Measurements from ENCODE around the gene IL11. TPM values are rescaled to one million over a fixed set of nuclear protein-coding genes. Genes with fewer than 3 reads are reported as not detected.

IL11 gene
- total RNA-seq, 1 experiment from 2014 or later = 3.9 TPM

GRCh38 chr19:55406826-55407549 is 36.7 kb upstream of the IL11 start:
- H3K9me3 Mint-ChIP-seq = peaks cover 20 to 21% of the 10 kb centered on the region in 2 experiments
- Histone ChIP-seq H3K23me2 (ENCODE audit: insufficient read length, low read depth, low read length, poor library complexity, severe bottlenecking) (peaks cover 6% of the 10 kb centered on the region), H3K18ac (ENCODE audit: insufficient read length, low read depth, low read length) (peak overlapping the region; percentile 72), H3T11ph (ENCODE audit: low read length) (no peak overlapping the region), H4K91ac (ENCODE audit: insufficient read length, low read depth, low read length) (no peak overlapping the region), H2BK15ac (ENCODE audit: low read depth, low read length) (no peak overlapping the region), H2BK5ac (ENCODE audit: insufficient read length, low read length) (no peak overlapping the region), H3K4ac (ENCODE audit: low read depth, low read length) (no peak overlapping the region), H3K9me3 (ENCODE audit: control insufficient read depth, low read depth, low read length) (no peaks in the 10 kb centered on the region), H2AFZ (ENCODE audit: low read length) (no peak overlapping the region), H2BK120ac (ENCODE audit: low read depth, low read length, poor library complexity, severe bottlenecking) (no peak overlapping the region), H3K79me2 (ENCODE audit: insufficient read depth, low read length) (peaks cover 14% of the 10 kb centered on the region; the same call in 1 of the 2 replicates), H3K4me1 (ENCODE audit: insufficient read depth, low read length) (no peaks in the 10 kb centered on the region; the same call in 1 of the 2 replicates), H3K14ac (ENCODE audit: insufficient read depth, low read length) (peak overlapping the region; percentile 81), H3K56ac (ENCODE audit: insufficient read length, low read depth, low read length) (no peak overlapping the region), H4K20me1 (ENCODE audit: control insufficient read depth, insufficient read depth, insufficient read length) (no peaks in the 10 kb centered on the region), H3K27ac (ENCODE audit: insufficient read length, low read depth, low read length) (no peak overlapping the region), H4K5ac (ENCODE audit: insufficient read length, low read depth, low read length) (no peak overlapping the region), H2AK5ac (ENCODE audit: insufficient read length, low read length) (no peak overlapping the region), H3K27me3 (ENCODE audit: insufficient read depth, low read length) (no peaks in the 10 kb centered on the region), H3K79me1 (ENCODE audit: insufficient read depth, low read depth, low read length, poor library complexity, severe bottlenecking) (peaks cover 7% of the 10 kb centered on the region), H4K8ac (replicated peaks; ENCODE audit: insufficient read length, low read depth, low read length) (no peak overlapping the region), H2BK20ac (ENCODE audit: low read depth, low read length, poor library complexity, severe bottlenecking) (no peak overlapping the region), H3K9ac (ENCODE audit: extremely low read depth, insufficient read length, low read length) (peak overlapping the region; percentile 73), H3K4me2 (ENCODE audit: insufficient read depth, insufficient read length, low read length) (peak overlapping the region; percentile 77), H2BK12ac (ENCODE audit: insufficient read length, low read depth, low read length) (no peak overlapping the region), H3K23ac (ENCODE audit: insufficient read length, low read depth, low read length) (no peak overlapping the region)
- H3K27ac Mint-ChIP-seq = peak overlapping the region; percentile 34 to 79 (median 58); a peak in 6 of 7 replicates
- no peak for TF ChIP-seq CTCF (conservative IDR thresholded peaks at IDR 0.05)
- H3K4me3 Mint-ChIP-seq = peak overlapping the region; percentile 88 to 90
- WGBS (ENCODE audit: extremely low coverage, insufficient read length, low lambda C conversion rate) = no CpG with 5 or more reads among the region's 35 CpGs
- H3K36me3 Mint-ChIP-seq (ENCODE audit: insufficient read depth in 1 of 3, low read depth in 3 of 3) = peaks cover 46 to 55% (median 53%) of the 10 kb centered on the region in 3 experiments
- H3K4me1 Mint-ChIP-seq = peaks cover 18 to 36% of the 10 kb centered on the region in 2 experiments
- no peak for DNase-seq
- peaks cover 26% of the 10 kb centered on the region for H3K27me3 Mint-ChIP-seq (ENCODE audit: low read depth)

All from H9 (cell line).